SU-DHL-6 (cell line): ENCODE data around the gene MAPKAPK5.

Source experiments
- H2AFZ ChIP-seq: fragments of 200-600 bp; sonication (generic); 2 replicates; pipeline ENCODE4 v1.6.1; 2014; ENCODE audit warnings: low read depth, mild to moderate bottlenecking, moderate library complexity, mixed read lengths, antibody characterized with exemption, low read length; ENCODE audit not compliant: severe bottlenecking
- H3F3A ChIP-seq: fragments of 200-600 bp; shearing (Covaris generic); 2 replicates; pipeline ENCODE4 v1.6.0; 2016; ENCODE audit warnings: antibody characterized with exemption, mild to moderate bottlenecking; ENCODE audit not compliant: insufficient read depth
- H3K27ac ChIP-seq: fragments of 200-600 bp; sonication (generic); 2 replicates; pipeline ENCODE4 v1.5.1; 2016; ENCODE audit warnings: low read depth, mild to moderate bottlenecking, low read length, moderate library complexity, mixed read lengths
- H3K27me3 ChIP-seq: fragments of 200-600 bp; sonication (generic), shearing (Covaris generic); 2 replicates; pipeline ENCODE4 v1.6.0; 2014; ENCODE audit warnings: mild to moderate bottlenecking, low read length
- H3K36me3 ChIP-seq: fragments of 200-600 bp; sonication (generic); 2 replicates; pipeline ENCODE4 v1.6.1; 2014; ENCODE audit warnings: mild to moderate bottlenecking, low read length, mixed read lengths
- H3K4me2 ChIP-seq: fragments of 300-600, 200-600 bp; shearing (Covaris generic), sonication (generic); 2 replicates; pipeline ENCODE4 v1.6.0; 2014; ENCODE audit warnings: low read length, low read depth, mild to moderate bottlenecking; ENCODE audit not compliant: poor library complexity, severe bottlenecking
- H3K4me3 ChIP-seq: fragments of 200-600 bp; sonication (generic); 2 replicates; pipeline ENCODE4 v1.5.1; 2014; ENCODE audit warnings: antibody characterized with exemption, low read length, mild to moderate bottlenecking, mixed read lengths; ENCODE audit not compliant: insufficient read depth, poor library complexity, severe bottlenecking
- H3K79me2 ChIP-seq: fragments of 200-600 bp; sonication (generic); 2 replicates; pipeline ENCODE4 v1.6.1; 2014; ENCODE audit warnings: mild to moderate bottlenecking, low read length, moderate library complexity; ENCODE audit not compliant: insufficient read depth
- H3K9ac ChIP-seq: fragments of 200-600 bp; sonication (generic); 2 replicates; pipeline ENCODE4 v1.7.0; 2014; ENCODE audit warnings: mild to moderate bottlenecking, low read length
- H3K9me2 ChIP-seq: fragments of 200-600 bp; sonication (generic); replicated peaks from 2 replicates; pipeline ENCODE4 v1.6.1; 2014; ENCODE audit warnings: low read length; ENCODE audit not compliant: insufficient read depth
- H3K9me3 ChIP-seq: fragments of 200-600 bp; sonication (generic); 2 replicates; pipeline ENCODE4 v1.6.1; 2014; ENCODE audit warnings: low read length, mixed read lengths; ENCODE audit not compliant: insufficient read depth
- H4K20me1 ChIP-seq: fragments of 200-600 bp; sonication (generic); 2 replicates; pipeline ENCODE4 v1.6.1; 2014; ENCODE audit warnings: low read depth, mild to moderate bottlenecking, antibody characterized with exemption, low read length, moderate library complexity, mixed read lengths
- EZH2phosphoT487 ChIP-seq: fragments of 200-600 bp; sonication (generic), shearing (Covaris generic); conservative IDR thresholded peaks from 2 replicates; pipeline ENCODE4 v1.6.1; 2018; ENCODE audit warnings: mild to moderate bottlenecking, antibody characterized with exemption, low read length, moderate library complexity, mixed read lengths
- TF ChIP-seq, protein P1 (sequence below): fragments of 200-600 bp; sonication (generic); IDR thresholded peaks from one replicate; pipeline ENCODE4 v1.5.1; 2017; ENCODE audit warnings: antibody characterized with exemption, mild to moderate bottlenecking, low read length, moderate library complexity; ENCODE audit not compliant: insufficient read depth, poor library complexity, severe bottlenecking

The MAPKAPK5 gene

DNA sequence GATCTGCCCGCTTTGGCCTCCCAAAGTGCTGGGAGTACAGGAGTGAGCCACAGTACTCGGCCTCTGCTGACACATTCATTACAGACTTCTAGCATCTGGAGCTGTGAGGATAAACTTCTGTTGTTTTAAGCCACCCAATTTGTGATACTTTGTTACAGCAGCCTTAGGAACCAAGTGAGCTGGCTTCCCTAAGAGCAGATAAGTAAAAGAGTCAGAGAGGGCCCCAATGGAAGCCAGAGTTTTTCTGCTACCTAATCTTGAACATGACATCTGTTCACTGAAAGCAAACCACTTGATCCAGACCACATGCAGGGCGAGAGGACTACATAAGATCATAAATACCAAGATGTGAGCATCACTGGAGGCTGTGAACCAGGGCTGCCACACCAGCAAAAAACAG lies 3.7 kb upstream of the MAPKAPK5 start:
- Histone ChIP-seq H4K20me1 (no peaks in the 10 kb centered on the region), H3K9ac (no peak overlapping the region), H3K27ac (no peak overlapping the region), H3F3A (peaks cover 6% of the 10 kb centered on the region; the same call in 1 of the 2 replicates), H3K4me3 (no peak overlapping the region), H2AFZ (no peak overlapping the region), H3K27me3 (no peaks in the 10 kb centered on the region), H3K79me2 (peaks cover 34% of the 10 kb centered on the region), H3K9me2 (no peaks in the 10 kb centered on the region), H3K9me3 (no peaks in the 10 kb centered on the region), H3K36me3 (no peaks in the 10 kb centered on the region), H3K4me2 (no peak overlapping the region)
- no peak for TF ChIP-seq EZH2phosphoT487
- TF ChIP-seq, protein P1, sequence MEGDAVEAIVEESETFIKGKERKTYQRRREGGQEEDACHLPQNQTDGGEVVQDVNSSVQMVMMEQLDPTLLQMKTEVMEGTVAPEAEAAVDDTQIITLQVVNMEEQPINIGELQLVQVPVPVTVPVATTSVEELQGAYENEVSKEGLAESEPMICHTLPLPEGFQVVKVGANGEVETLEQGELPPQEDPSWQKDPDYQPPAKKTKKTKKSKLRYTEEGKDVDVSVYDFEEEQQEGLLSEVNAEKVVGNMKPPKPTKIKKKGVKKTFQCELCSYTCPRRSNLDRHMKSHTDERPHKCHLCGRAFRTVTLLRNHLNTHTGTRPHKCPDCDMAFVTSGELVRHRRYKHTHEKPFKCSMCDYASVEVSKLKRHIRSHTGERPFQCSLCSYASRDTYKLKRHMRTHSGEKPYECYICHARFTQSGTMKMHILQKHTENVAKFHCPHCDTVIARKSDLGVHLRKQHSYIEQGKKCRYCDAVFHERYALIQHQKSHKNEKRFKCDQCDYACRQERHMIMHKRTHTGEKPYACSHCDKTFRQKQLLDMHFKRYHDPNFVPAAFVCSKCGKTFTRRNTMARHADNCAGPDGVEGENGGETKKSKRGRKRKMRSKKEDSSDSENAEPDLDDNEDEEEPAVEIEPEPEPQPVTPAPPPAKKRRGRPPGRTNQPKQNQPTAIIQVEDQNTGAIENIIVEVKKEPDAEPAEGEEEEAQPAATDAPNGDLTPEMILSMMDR, result no peak

- H3K36me3 ChIP-seq, result no peaks in the 10 kb centered on the region
- no peak overlapping the region for H2AFZ ChIP-seq
- no peak overlapping the region for H3K27ac ChIP-seq
- peak overlapping the region; percentile 76 for H3K4me2 ChIP-seq
- no peaks in the 10 kb centered on the region for H3K9me3 ChIP-seq
- H3K27me3 ChIP-seq, result no peaks in the 10 kb centered on the region
- H3K79me2 ChIP-seq, result peaks cover 58% of the 10 kb centered on the region
- H3K4me3 ChIP-seq, result peak overlapping the region; percentile 73
- no peak for TF ChIP-seq EZH2phosphoT487
- TF ChIP-seq, protein P1, result no peak
- H3F3A ChIP-seq, result peaks cover 6% of the 10 kb centered on the region; the same call in 1 of the 2 replicates
- H4K20me1 ChIP-seq, result peaks cover 6% of the 10 kb centered on the region; the same call in 1 of the 2 replicates
- peak overlapping the region; percentile 82 for H3K9ac ChIP-seq
- H3K9me2 ChIP-seq, result no peaks in the 10 kb centered on the region
Observed at GRCh38 chr12:111840807-111841206, 1.2 kb upstream of the MAPKAPK5 start.

- Histone ChIP-seq H3F3A (peaks cover 6% of the 10 kb centered on the region; the same call in 1 of the 2 replicates), H3K27me3 (no peaks in the 10 kb centered on the region), H3K4me3 (peak overlapping the region; percentile 73), H3K9me2 (no peaks in the 10 kb centered on the region), H3K9ac (peak overlapping the region; percentile 82), H3K9me3 (no peaks in the 10 kb centered on the region), H3K4me2 (peak overlapping the region; percentile 76), H2AFZ (peak overlapping the region; percentile 81), H3K36me3 (peaks cover 3% of the 10 kb centered on the region; the same call in 1 of the 2 replicates), H3K27ac (peak overlapping the region; percentile 74), H3K79me2 (peaks cover 63% of the 10 kb centered on the region), H4K20me1 (peaks cover 6% of the 10 kb centered on the region; the same call in 1 of the 2 replicates)
- no peak for TF ChIP-seq EZH2phosphoT487
- TF ChIP-seq, protein P1, result no peak
Observed at GRCh38 chr12:111841236-111841749, 735 bp upstream of the MAPKAPK5 start.
